ENCODE results near the gene PAPPA2. TPM values are rescaled to one million over a fixed set of nuclear protein-coding genes. Genes with fewer than 3 reads are reported as not detected.

Gene PAPPA2
- total and polyA plus RNA-seq, 2 of the 4 experiments (the other 2 are of a cell fraction): 0.10 to 0.18 TPM

DNA sequence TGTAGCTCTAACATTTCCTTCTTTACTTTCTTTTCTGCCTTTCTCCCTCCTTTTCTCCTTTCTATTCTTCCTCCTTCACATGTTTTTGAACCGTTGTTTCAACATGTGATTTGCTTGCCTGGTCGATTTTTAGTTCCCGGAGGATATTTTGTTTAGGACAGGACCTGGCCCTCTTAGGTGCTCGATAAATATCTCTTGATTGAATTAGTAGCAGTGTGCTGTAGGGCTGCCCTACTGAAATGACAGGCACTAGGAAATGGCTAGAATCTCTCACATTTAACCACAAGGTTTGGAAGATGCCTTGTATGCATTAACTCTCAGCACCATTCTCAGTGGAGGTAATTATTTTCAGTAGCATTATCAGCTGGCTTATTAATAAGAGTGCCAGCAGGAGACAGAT lies 305.6 kb downstream of the PAPPA2 start:
- TF ChIP-seq CHD1 (IDR thresholded peaks at IDR 0.05; ENCODE audit: low read depth, low read length): no peak
- TF ChIP-seq MAZ (IDR thresholded peaks at IDR 0.05; ENCODE audit: borderline replicate concordance, low read depth, low read length): no peak
- no peak for TF ChIP-seq USF2 (IDR thresholded peaks at IDR 0.05; ENCODE audit: low read depth, low read length)
- no peak for TF ChIP-seq FOS (IDR thresholded peaks at IDR 0.05; ENCODE audit: low read depth, low read length)
- TF ChIP-seq MAFK (IDR thresholded peaks at IDR 0.05; ENCODE audit: low read depth, low read length): no peak
- TF ChIP-seq RCOR1 (IDR thresholded peaks at IDR 0.05; ENCODE audit: insufficient replicate concordance, low read length): no peak
- TF ChIP-seq ELK1 (IDR thresholded peaks at IDR 0.05; ENCODE audit: borderline replicate concordance, low read depth, low read length): no peak
- TF ChIP-seq RFX5 (IDR thresholded peaks at IDR 0.05; ENCODE audit: low read depth, low read length): no peak
- TF ChIP-seq, protein P1, sequence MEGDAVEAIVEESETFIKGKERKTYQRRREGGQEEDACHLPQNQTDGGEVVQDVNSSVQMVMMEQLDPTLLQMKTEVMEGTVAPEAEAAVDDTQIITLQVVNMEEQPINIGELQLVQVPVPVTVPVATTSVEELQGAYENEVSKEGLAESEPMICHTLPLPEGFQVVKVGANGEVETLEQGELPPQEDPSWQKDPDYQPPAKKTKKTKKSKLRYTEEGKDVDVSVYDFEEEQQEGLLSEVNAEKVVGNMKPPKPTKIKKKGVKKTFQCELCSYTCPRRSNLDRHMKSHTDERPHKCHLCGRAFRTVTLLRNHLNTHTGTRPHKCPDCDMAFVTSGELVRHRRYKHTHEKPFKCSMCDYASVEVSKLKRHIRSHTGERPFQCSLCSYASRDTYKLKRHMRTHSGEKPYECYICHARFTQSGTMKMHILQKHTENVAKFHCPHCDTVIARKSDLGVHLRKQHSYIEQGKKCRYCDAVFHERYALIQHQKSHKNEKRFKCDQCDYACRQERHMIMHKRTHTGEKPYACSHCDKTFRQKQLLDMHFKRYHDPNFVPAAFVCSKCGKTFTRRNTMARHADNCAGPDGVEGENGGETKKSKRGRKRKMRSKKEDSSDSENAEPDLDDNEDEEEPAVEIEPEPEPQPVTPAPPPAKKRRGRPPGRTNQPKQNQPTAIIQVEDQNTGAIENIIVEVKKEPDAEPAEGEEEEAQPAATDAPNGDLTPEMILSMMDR (conservative IDR thresholded peaks at IDR 0.05; ENCODE audit: low read depth, low read length): no peak
- no peak for TF ChIP-seq MXI1 (IDR thresholded peaks at IDR 0.05; ENCODE audit: borderline replicate concordance, low read depth, low read length)
- TF ChIP-seq RAD21 (IDR thresholded peaks at IDR 0.05; ENCODE audit: low read length): no peak
- TF ChIP-seq BHLHE40 (IDR thresholded peaks at IDR 0.05; ENCODE audit: low read depth, low read length): no peak
- no peak for TF ChIP-seq CEBPB (IDR thresholded peaks at IDR 0.05; ENCODE audit: low read depth, low read length)
- ATAC-seq (ENCODE audit: low read depth): no peak
- H2BK120ac ChIP-seq (ENCODE audit: low read depth, low read length): no peak overlapping the region
- no peak overlapping the region for H3K27ac ChIP-seq (ENCODE audit: insufficient read depth, low read length)
- no TSS peak for BruUV-seq (replicated peaks)
- H2AFZ ChIP-seq (replicated peaks; ENCODE audit: low read length, poor library complexity): no peak overlapping the region
- no peak overlapping the region for H4K8ac ChIP-seq (ENCODE audit: low read depth in 2 of 2, low read length in 2 of 2)
- dilution Hi-C loops (cut with HindIII; ENCODE audit: low sequenced_read_pairs, unreplicated experiment) (no loop called here), intact Hi-C loops (cut with micrococcal nuclease) (no loop called here), in situ Hi-C loops (cut with MboI; ENCODE audit: low sequenced_read_pairs) (no loop called here)
- H3K4me3 ChIP-seq (ENCODE audit: insufficient read depth, low read depth, low read length): no peak overlapping the region
- no peaks in the 10 kb centered on the region for H3K79me1 ChIP-seq (ENCODE audit: low read depth in 1 of 2, low read length in 2 of 2)
- H3K56ac ChIP-seq (ENCODE audit: extremely low read depth, insufficient read depth, low read length): no peak overlapping the region
- no peak overlapping the region for H2AK9ac ChIP-seq (replicated peaks; ENCODE audit: low read depth, low read length, poor library complexity)
- H3K4me2 ChIP-seq (ENCODE audit: low read depth, low read length): no peak overlapping the region
- H2BK15ac ChIP-seq (ENCODE audit: low read depth, low read length): no peak overlapping the region
- H4K20me1 ChIP-seq (ENCODE audit: insufficient read depth, low read length): no peaks in the 10 kb centered on the region
- H2BK5ac ChIP-seq (ENCODE audit: low read depth, low read length, poor library complexity, severe bottlenecking): no peak overlapping the region
- no peaks in the 10 kb centered on the region for H3K27me3 ChIP-seq (ENCODE audit: control insufficient read depth, insufficient read depth, low read length)
- no peak overlapping the region for H4K5ac ChIP-seq (ENCODE audit: low read depth, low read length)
- no peaks in the 10 kb centered on the region for H3K4me1 ChIP-seq (ENCODE audit: control insufficient read depth, insufficient read depth, low read length)
- no peaks in the 10 kb centered on the region for H3K9me1 ChIP-seq (ENCODE audit: insufficient read depth, low read length)
- H3K14ac ChIP-seq (replicated peaks; ENCODE audit: low read depth, low read length): no peak overlapping the region
- no peak overlapping the region for H3K23ac ChIP-seq (ENCODE audit: low read depth, low read length)
- no peak overlapping the region for H2BK20ac ChIP-seq (ENCODE audit: low read depth, low read length)
- no CpG with 5 or more reads among the region's 4 CpGs for WGBS, 2 experiments (ENCODE audit: extremely low coverage in 2 of 2, insufficient read length in 1 of 2)
- no peaks in the 10 kb centered on the region for H3K36me3 ChIP-seq (ENCODE audit: control insufficient read depth, insufficient read depth, low read length)
- no peak overlapping the region for H3K18ac ChIP-seq (ENCODE audit: low read depth, low read length)
- POLR2A ChIA-PET (ENCODE audit: unreplicated experiment): no interaction called here
- H3K9me3 ChIP-seq (ENCODE audit: control insufficient read depth, insufficient read depth, low read length): peaks cover 1% of the 10 kb centered on the region; the same call in 1 of the 2 replicates
- CTCF ChIA-PET: no interaction called here
- no peak overlapping the region for H3K9ac ChIP-seq (ENCODE audit: low read depth, low read length)
- no peak for DNase-seq
- no peak overlapping the region for H3K4ac ChIP-seq (ENCODE audit: low read depth, low read length)
- no peak overlapping the region for H2AK5ac ChIP-seq (ENCODE audit: low read depth, low read length)
- H4K91ac ChIP-seq (ENCODE audit: insufficient read depth, low read depth, low read length): no peak overlapping the region
